NCI-H748 treated with DMSO at 0.1 percent for 48 hours (cell line): Measurements from ENCODE around the gene COX19.
"Not testable (repeated sequence)": the region's sequence is repeated elsewhere in the genome, so short reads cannot be mapped to it uniquely, and the experiment has no call there.

Experiments
- DNase-seq: peaks from one replicate; lab custom pipeline; 2025; lab: John Stamatoyannopoulos, UW

The COX19 gene

DNA sequence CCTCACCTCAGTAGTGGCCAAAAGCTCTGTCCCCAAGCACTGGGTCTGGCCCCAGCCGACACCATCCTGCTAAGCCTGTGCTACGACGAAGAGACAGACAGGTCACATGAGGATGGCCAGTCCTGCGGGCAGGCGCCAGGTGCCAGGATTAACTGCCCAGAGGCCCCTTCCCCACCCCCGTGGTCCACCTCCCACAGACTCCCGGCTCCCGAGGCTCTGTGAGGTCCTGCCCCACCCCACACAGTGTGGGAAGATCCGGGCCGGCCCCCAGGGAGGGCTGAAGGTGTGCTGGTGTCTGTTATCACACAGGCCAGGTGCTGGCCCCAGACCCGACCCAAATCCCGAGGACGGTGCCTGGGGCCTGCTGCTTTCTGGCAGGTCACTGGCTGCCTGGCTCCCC is 34.9 kb upstream of the COX19 start:
- no peak for DNase-seq

DNA sequence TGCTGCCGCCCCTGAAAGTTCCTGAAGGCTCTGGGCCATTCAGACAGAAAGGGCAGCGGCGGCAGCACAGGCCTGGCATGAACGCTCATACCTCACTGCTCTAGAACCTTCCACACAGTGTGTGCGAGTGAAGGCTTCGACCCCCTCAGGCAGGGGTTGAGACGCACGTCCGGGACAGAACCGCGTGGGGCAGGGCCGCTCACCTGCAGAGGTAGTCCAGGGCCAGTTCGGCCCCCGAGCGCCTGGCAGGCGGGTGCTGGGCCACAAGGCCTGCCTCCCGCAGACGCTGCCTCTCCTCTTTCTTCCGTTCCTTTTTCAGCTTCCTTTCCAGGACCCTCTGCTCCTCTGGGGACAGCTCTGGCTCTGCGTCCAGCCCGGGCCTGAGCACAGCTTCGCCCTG is 34.4 kb upstream of the COX19 start:
- DNase-seq, result no peak

DNA sequence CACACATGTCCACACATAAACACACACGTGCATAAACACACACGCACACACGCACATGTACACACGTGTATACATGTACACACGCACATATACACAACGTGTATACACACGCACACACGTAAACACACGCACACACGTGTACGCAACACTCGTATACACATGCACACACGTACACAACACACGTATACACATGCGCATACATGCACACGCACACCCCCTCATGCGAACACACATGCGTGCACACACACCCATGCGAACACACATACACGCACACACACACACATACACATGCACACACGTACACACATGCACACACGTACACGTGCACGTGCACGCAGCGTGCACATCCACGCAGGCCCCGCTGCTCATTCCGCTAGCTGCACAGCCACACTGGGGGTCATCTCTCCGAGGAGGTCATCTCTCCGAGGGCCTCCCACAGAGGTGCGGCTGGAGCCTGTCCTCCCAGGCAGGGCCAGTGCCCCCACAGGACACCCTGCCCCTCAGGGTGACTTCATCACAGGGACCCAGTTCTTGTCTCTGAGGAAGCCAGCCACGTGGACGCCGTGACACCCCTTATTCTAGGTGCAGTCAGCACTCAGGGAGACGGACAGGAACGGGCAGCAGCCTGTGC is 33.5 kb upstream of the COX19 start:
- no peak for DNase-seq

DNA sequence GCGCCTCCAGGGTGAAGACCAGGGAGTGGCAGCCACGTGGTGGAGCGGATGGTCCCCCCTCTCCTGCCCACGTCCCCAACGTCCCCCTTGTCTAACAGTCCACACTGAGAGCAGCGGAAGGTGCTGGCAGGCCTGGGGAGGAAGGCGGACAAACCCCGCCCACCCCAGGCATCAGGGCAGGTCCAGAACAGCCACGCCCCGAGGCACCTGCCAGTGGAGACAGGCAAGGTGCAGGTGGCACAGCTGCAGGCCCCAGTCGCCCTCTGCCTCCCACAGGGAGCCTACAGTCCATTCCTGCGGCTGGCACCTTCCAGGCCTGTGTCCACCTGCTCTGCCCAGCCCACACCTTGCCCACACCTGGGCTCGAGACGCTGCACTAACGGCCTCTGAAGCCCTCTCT is 32.6 kb upstream of the COX19 start:
- DNase-seq, result no peak

DNA sequence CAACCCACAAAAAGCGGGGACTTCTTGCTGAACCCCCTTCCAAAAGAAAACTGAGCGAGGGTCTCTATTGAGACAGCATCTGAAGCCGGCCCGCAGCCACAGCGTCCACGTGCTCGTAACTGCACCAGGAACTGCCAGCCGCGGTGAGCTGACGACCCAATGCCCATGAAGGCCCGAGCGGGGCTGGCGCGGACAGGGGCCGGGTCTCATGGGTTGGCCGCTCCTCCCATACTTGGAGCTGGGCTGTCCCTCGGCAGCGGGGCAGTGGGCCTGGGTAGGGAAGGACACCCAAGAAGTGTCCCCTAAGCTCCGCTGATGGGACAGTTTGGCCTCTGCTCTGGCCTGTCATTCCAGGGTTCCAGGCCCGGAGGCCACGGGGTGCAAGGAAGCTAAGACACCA is 30.0 kb upstream of the COX19 start:
- DNase-seq, result no peak

DNA sequence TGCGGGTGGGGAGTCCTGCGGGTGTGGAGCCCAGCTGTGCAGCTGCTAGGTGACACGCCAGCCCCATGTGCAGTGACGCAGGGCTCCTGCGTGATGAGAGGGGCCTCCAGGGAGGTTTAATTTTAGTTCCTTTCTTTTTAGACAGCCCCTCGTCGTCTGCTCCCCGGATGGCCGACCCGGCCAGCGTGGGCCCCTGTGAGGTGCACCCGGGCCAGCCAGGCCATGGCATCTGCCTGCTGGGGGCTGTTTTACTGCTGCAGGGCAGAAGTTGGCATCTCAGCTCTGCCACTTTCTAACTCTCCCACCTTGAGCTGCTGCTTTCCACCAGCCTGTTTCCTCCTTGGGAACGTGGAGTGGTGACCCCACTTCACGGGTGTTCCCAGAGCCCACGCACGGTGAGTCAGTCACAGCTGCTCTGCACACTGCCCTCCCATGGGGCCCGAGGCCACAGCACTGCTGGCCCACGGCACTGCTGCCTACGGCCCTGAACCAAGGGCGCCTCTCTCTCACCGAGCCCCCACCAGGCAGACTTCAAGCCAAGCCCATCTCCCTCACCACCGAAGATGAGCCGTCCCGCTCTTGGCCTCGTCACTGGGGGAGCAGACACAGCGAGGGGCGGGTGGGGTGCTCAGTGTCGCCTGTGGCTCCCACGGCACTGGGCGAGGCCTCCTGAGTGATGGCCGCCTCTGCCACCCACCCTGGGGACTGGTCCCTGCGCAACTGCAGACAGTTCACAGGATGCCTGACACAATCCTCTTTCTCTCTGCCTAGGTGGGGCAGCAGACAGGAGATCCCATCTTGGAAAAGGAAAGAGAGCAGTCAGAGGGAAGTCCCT is 28.9 kb upstream of the COX19 start:
- no peak for DNase-seq

DNA sequence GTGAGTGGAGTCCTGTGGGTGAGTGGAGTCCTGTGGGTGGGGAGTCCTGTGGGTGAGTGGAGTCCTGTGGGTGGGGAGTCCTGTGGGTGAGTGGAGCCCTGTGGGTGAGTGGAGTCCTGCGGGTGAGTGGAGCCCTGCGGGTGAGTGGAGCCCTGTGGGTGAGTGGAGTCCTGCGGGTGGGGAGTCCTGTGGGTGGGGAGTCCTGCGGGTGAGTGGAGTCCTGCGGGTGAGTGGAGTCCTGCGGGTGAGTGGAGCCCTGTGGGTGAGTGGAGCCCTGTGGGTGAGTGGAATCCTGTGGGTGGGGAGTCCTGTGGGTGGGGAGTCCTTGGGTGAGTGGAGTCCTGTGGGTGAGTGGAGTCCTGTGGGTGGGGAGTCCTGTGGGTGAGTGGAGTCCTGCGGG is 27.1 kb upstream of the COX19 start:
- not testable (repeated sequence) for DNase-seq

DNA sequence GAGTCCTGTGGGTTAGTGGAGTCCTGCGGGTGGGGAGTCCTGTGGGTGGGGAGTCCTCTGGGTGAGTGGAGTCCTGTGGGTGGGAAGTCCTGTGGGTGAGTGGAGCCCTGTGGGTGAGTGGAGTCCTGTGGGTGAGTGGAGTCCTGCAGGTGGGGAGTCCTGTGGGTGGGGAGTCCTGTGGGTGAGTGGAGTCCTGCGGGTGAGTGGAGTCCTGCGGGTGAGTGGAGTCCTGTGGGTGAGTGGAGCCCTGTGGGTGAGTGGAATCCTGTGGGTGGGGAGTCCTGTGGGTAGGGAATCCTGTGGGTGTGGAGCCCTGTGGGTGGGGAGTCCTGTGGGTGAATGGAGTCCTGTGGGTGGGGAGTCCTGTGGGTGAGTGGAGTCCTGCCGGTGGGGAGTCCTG is 26.7 kb upstream of the COX19 start:
- not testable (repeated sequence) for DNase-seq

DNA sequence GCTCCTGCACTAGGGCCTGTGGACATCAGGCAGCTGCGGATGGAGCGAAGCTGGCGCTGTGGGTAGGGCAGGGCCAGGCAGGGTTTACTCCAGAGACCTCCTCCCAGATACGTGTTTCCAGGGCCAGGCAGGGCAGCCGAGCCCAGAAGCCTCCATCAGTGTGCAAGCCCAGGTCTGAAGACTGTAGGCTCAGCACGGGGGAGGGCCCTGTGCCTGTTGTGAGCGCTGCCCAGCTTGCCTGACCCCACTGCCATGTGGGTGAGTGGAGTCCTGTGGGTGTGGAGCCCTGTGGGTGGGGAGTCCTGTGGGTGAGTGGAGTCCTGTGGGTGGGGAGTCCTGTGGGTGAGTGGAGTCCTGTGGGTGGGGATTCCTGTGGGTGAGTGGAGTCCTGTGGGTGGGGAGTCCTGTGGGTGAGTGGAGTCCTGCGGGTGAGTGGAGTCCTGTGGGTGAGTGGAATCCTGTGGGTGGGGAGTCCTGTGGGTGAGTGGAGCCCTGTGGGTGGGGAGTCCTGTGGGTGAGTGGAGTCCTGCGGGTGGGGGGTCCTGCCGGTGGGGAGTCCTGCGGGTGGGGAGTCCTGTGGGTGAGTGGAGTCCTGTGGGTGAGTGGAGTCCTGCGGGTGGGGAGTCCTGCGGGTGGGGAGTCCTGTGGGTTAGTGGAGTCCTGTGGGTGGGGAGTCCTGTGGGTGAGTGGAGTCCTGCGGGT is 25.9 kb upstream of the COX19 start:
- not testable (repeated sequence) for DNase-seq

DNA sequence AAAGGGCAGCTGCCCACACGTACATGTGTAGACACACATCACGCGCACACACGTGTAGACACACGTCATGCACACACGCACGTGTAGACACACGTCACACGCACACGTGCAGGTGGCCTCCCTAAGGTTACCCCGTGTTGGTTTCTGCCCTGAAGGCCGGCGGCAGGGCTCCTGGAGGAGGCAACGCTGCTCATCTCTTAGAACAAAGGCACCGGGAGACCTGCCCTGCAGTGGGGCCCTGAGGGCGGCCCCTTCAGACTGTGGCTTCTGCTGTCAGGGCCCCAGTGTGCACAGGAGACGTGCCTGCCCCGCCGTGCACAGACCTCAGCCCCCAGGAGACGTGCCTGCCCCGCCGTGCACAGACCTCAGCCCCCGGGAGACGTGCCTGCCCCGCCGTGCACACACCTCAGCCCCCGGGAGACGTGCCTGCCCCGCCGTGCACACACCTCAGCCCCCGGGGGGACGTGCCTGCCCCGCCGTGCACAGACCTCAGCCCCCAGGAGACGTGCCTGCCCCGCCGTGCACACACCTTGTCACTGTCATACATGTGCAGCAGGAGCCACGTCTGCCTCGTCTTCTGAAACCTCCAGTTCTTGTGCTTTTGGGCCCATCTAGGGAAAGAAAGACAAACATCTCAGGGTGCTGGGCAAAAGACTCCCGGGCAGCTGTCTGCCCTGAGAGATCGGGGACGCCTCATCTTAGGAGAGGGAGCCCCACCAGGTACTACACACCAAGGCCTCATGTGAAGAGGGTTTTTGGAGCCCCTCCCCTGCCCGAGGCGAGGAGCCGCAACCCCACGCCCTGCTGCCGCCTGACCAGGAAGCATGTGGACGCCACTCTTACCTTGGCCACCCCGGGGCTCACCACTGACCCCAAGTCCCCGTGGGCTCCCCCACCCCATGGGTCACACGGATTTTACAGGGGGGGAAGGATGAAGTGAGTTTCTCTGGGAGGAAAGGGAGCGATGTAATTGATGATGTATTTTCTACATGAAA is 24.9 kb upstream of the COX19 start:
- DNase-seq, result no peak

DNA sequence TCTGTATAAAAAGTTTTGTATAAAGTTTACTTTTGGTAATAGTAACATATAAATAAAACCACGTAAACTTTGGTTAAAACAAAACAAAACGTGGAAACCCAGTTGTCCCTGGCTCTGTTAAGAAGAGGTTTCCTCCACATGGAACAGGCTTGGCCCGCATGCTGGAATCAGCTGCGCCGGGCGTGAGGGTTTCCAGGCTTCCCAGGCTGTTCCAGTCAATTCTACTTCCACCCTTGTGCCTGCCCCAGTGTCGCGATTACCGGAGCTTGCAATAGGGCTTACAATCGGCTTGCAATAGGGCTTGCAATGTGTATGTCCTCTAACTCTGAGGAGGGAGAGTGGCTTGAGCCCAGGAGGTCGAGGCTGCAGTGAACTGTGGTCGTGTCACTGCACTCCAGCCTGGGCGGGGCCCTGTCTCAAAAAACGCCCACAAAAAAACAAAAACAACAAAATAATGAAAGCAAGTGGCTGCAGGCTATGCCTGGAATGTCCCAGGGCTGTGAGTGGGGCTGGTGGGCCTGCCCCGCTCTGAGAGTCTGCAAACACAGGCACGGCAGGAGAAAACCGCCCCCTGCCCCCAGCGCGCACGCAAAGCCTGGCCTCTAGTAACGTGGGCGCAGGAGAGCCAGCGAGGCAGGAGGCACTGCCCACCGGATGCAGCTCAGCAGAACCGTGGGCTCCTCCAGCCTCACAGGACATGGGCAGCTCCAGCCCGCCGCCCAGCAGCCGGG is 24.0 kb upstream of the COX19 start:
- DNase-seq, result no peak

DNA sequence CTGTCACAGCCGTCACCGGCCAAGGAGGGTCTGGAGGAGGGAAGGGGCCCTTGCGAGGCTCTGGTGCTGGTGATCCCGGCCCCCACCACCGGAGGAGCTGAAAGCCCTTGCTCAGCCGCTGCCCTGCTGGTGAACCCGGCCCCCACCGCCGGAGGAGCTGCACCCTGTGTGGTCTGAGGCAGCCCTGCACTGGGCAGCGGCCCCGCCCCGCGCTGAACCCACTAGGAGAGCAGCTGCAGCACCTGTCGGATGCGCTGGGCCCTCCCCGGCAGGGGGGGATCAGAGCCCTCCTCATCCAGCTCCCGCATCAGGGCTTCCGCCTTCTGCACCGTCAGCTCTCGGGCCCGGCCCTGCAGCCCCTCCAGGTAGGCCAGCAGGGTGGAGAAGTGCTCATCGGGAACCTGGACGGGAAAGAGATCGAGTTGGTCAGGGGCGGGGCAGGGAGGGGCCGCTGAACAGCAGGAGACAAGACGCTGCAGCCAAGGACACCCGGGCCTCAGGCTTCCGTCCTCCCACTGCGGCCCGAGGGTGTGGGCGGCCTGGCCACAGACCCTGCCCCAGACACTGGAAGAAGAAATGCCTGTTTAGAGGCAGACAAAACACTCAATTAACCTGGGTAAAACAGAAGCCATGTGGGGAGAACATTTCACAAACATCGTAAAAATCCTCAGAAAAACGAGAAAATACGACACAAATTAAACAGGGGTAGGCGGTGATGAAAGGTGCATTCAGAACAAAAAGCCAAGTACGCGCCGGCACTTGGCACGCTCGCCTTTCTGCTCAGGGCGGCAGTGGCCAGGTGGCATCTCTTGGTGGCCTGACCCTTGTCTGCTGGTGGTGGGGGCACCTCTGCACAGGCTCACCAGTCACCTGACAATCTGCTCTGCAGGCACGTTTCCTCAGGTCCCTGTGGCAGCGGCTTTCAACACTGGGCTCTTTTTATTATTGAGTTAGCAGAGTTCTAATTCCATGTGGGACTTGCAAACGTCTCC is 22.4 kb upstream of the COX19 start:
- no peak for DNase-seq

DNA sequence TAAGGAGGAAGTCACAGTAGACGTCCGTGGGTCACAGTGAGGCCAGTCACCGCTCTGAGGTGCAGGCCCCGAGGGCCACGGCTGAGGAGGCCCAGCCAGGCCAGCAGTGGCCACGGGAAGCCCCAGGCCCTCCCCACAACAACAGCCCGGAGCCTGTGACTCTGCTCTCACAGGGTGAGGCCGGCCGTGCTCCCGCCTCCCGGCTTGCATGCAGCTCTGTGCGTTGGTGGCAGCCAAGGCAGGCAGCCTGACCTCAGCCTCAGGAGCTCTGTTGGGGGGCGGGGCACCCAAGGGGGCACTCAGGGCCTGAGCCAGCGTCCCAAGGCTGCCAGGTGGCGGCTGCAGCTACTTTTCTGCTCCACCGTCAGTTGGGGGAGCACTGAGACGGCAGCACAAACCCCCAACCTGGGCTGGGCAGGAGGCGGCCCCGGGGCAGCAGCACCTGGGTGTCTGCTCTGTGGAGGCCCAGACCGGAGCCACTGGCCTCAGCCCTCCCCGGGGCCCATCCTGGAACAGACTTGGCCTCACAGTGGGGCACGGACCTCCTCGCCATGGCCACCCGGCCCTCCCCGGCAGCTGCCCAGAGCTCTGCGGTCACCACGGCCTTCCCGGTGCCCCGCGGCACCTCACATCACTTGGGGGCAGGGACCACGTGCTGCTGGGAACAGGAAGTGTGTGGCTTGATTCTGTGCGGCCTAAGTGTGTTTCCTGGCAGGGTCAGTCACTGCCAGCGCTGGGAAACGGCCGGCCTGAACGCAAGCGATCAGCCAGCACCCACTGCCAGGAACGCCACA is 20.9 kb upstream of the COX19 start:
- DNase-seq, result no peak

DNA sequence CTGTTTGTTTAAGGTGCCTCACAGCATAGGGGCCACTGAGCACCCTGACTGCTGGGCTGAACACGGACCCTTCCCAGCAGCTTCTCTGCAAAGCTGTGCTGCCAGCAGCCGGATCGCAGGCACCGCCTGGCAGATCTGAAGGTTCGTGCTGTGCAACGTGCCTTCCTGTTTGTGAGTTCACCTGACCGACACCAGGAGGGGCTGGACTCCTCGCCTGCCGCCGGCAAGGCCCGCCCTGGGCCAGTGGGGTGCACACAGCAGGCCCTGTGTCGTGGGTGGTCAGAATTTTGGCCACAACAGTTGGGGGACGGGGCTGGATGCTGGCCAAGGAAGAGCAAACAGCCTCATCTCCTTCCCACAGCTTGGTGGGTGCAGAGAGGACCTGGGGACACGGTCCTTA is 20.2 kb upstream of the COX19 start:
- no peak for DNase-seq

DNA sequence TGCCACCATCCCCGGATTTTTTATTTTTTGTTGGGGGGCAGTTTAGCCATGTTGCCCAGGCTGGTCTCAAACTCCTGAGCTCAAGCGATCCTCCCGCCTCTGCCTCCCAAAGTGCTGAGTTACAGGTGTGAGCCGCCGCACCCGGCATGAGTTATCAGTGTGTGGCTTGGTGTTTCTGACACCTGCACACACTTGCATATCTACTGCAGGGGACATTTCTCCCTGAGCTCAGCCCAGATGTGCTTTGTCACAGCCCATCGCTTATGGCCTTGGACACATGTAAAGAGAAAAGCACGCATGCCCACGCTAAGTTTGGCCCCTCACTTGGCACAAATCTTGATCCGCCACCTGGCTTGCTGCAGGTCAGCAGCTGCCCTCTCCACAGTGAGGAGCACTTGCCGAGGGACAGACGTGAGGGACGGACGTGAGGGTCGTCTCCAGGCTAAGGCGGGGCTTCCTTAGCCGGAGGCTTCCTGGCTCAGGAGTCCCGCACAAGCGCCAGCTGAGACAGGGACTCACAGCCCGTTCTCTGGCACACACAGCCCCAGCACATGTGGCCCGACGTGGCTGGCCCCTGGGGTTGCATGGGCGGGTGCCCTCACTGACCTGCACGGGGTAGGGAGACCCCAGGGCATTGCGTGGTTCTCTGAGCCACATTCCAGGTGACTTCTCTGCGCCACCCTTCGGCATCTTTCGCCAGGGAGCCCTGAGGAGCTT is 19.4 kb upstream of the COX19 start:
- no peak for DNase-seq

DNA sequence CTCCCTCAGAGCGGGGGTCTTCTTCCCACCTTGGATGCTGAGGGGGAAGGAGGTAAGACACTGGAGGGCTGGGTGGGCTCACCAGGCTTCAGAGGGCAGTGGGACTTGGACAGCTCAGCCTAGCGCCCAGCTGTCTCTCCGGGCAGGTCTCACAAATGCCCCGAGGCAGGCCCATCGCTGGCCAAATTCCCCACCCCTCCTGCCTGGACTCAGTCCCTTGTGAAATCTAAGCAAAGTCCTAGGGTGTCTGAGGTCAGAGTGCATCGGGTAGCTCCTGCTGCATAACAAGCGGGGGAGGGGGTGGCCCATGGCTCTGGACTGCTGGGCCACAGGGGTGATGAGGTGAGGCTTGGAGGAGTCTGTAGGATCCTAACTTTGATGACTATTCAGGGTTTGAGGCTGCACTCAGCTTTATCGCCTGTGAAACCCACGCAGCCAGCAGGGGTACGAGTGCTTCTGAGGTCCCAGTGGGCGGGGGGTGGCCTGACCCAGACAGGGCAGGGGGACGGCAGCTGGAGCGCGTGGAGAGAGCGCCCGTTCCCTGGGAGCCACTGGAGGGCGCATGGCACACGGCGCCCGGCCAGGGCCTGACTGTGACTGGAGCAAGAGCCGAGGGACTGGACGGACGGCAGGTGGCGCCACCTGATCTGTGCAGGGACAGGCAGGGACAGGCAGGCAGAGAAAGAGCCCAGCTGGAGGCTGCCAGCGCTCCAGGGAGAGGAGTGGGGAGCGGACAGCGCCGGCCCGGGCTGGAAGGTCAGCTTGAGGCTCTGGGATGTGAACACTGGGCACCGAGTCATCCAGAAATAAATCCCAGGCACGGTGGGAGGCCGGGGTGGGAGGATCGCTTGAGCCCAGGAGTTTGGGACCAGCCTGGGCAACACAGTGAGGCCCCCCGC is 17.6 kb upstream of the COX19 start:
- peak; percentile 90 for DNase-seq
